Measurements from ENCODE around the gene NFE2L2. TPM values are rescaled to one million over a fixed set of nuclear protein-coding genes. Genes with fewer than 3 reads are reported as not detected.

The NFE2L2 gene
- total and polyA plus RNA-seq, 9 of the 15 experiments (the other 6 are each of a cell fraction or from before 2014, with no cell fraction given), result 29.3 to 120 (median 59.3) TPM

GRCh38 chr2:177252808-177253531 is 11.6 kb downstream of the NFE2L2 start (continued):
- TF ChIP-seq THRB (CRISPR knock-in tag; conservative IDR thresholded peaks at IDR 0.05) (0 out of 2 replicates have a peak, but pooled peaks have one; percentile 69), ZBTB33 (CRISPR knock-in tag; IDR thresholded peaks at IDR 0.05) (0 out of 2 replicates have a peak, but pooled peaks have one; percentile 22), PML (IDR thresholded peaks at IDR 0.05; ENCODE audit: low read length) (no peak), THRAP3 (IDR thresholded peaks at IDR 0.05; ENCODE audit: borderline replicate concordance) (no peak), ELF4 (CRISPR knock-in tag; IDR thresholded peaks at IDR 0.05) (peak; percentile 48; the same call in 1 of the 2 replicates), DMBX1 (CRISPR knock-in tag; IDR thresholded peaks at IDR 0.05; ENCODE audit: borderline replicate concordance) (peak; percentile 70; the same call in 1 of the 2 replicates), ZNF79 (CRISPR knock-in tag; IDR thresholded peaks at IDR 0.05; ENCODE audit: low read depth) (no peak), RBFOX2 (IDR thresholded peaks at IDR 0.05; ENCODE audit: low read depth, low read length) (peak; percentile 5; the same call in 1 of the 2 replicates), BCOR (IDR thresholded peaks at IDR 0.05) (no peak), POLR2AphosphoS5 (IDR thresholded peaks at IDR 0.05; ENCODE audit: control insufficient read depth, insufficient read depth, low read depth, low read length) (0 out of 2 replicates have a peak, but pooled peaks have one; percentile 15), SFPQ (IDR thresholded peaks at IDR 0.05; ENCODE audit: low read depth, low read length) (no peak), MBD1 (CRISPR knock-in tag; IDR thresholded peaks at IDR 0.05) (0 out of 2 replicates have a peak, but pooled peaks have one; percentile 1)
- TF ChIP-seq, protein P1, sequence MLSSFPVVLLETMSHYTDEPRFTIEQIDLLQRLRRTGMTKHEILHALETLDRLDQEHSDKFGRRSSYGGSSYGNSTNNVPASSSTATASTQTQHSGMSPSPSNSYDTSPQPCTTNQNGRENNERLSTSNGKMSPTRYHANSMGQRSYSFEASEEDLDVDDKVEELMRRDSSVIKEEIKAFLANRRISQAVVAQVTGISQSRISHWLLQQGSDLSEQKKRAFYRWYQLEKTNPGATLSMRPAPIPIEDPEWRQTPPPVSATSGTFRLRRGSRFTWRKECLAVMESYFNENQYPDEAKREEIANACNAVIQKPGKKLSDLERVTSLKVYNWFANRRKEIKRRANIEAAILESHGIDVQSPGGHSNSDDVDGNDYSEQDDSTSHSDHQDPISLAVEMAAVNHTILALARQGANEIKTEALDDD (IDR thresholded peaks at IDR 0.05), result 0 out of 2 replicates have a peak, but pooled peaks have one; percentile 0
- TF ChIP-seq, protein P2, sequence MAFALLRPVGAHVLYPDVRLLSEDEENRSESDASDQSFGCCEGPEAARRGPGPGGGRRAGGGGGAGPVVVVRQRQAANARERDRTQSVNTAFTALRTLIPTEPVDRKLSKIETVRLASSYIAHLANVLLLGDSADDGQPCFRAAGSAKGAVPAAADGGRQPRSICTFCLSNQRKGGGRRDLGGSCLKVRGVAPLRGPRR (CRISPR knock-in tag; IDR thresholded peaks at IDR 0.05), result no peak
- TF ChIP-seq, protein P3, sequence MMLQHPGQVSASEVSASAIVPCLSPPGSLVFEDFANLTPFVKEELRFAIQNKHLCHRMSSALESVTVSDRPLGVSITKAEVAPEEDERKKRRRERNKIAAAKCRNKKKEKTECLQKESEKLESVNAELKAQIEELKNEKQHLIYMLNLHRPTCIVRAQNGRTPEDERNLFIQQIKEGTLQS (IDR thresholded peaks at IDR 0.05), result 0 out of 2 replicates have a peak, but pooled peaks have one; percentile 26
- TF ChIP-seq, protein P3 (CRISPR knock-in tag; conservative IDR thresholded peaks at IDR 0.05), result no peak

Data from K562 (cell line).